Activated CD4-positive, alpha-beta T cell treated with anti-CD3 and anti-CD28 coated beads, Interleukin-2, amount 50 U/mL, for 48 hours (primary cell): ENCODE data around the gene SHROOM3.

Experiments
- DNase-seq, 2 experiments: peaks; one replicate each; pipeline ENCODE4 v3.0.0-alpha.2; 2020

SHROOM3 gene

GRCh38 chr4:76758290-76758882, 323.4 kb downstream of the SHROOM3 start:
- no peak for DNase-seq

GRCh38 chr4:76758996-76759395, 324.0 kb downstream of the SHROOM3 start:
- no peak for DNase-seq

GRCh38 chr4:76760193-76760592, 325.2 kb downstream of the SHROOM3 start:
- no peak for DNase-seq

- DNase-seq = no peak
Measured at GRCh38 chr4:76762137-76763130, 327.4 kb downstream of the SHROOM3 start.

- DNase-seq = no peak
Measured at GRCh38 chr4:76764251-76764650, 329.2 kb downstream of the SHROOM3 start.

GRCh38 chr4:76765473-76766183, 330.6 kb downstream of the SHROOM3 start:
- no peak for DNase-seq

- no peak for DNase-seq
Measured at GRCh38 chr4:76767983-76768382, 333.0 kb downstream of the SHROOM3 start.

GRCh38 chr4:76772498-76773106, 337.6 kb downstream of the SHROOM3 start:
- DNase-seq = no peak

- no peak for DNase-seq
Measured at GRCh38 chr4:76773766-76774165, 338.7 kb downstream of the SHROOM3 start.

- no peak for DNase-seq
Measured at GRCh38 chr4:76779740-76780459, 344.9 kb downstream of the SHROOM3 start.

- no peak for DNase-seq
Measured at GRCh38 chr4:76780781-76781697, 346.0 kb downstream of the SHROOM3 start.

GRCh38 chr4:76781698-76782595, 346.9 kb downstream of the SHROOM3 start:
- DNase-seq = no peak

GRCh38 chr4:76782837-76783236, 347.8 kb downstream of the SHROOM3 start:
- no peak for DNase-seq

- no peak for DNase-seq
Measured at GRCh38 chr4:76783836-76784235, 348.8 kb downstream of the SHROOM3 start.

GRCh38 chr4:76784237-76784636, 349.2 kb downstream of the SHROOM3 start:
- no peak for DNase-seq

GRCh38 chr4:76787898-76788297, 352.9 kb downstream of the SHROOM3 start:
- no peak for DNase-seq

- DNase-seq = no peak
Measured at GRCh38 chr4:76790377-76790776, 355.3 kb downstream of the SHROOM3 start.

GRCh38 chr4:76791479-76791878, 356.4 kb downstream of the SHROOM3 start:
- no peak for DNase-seq

GRCh38 chr4:76792418-76792817, 357.4 kb downstream of the SHROOM3 start:
- DNase-seq = no peak

- DNase-seq = no peak
Measured at GRCh38 chr4:76795243-76795642, 360.2 kb downstream of the SHROOM3 start.
